ENCODE data around the gene TTLL11. TPM values are rescaled to one million over a fixed set of nuclear protein-coding genes. Genes with fewer than 3 reads are reported as not detected.

TTLL11 gene
- total and polyA plus RNA-seq, 4 donors = 1.4 to 4.5 (median 3.6) TPM

DNA sequence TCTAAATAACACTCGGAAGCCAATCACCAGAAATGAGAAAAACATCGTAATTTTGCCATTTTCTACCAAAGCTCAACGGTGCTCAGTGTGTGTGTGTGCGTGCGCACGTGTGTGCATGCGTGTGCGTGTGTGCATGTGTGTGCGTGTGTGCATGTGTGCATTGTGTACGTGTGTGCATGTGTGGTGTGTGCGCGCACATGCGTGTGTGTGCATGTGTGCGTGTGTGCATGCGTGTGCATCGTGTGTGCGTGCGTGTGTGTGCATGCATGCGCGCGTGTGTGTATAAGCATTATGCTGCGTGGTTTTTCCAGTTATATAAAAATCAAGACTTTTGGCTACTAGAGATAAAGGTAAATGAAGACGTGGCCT is 276.7 kb downstream of the TTLL11 start:
- TF ChIP-seq FOXA2 (IDR thresholded peaks at IDR 0.05) (no peak), RXRA (IDR thresholded peaks at IDR 0.05) (no peak), YY1 (IDR thresholded peaks at IDR 0.05) (no peak), TAF1 (conservative IDR thresholded peaks at IDR 0.05) (no peak), NR2F2 (IDR thresholded peaks at IDR 0.05) (no peak), GABPA (IDR thresholded peaks at IDR 0.05 in 1 of 2, conservative IDR thresholded peaks at IDR 0.05 in 1 of 2) (no peak), HNF4G (IDR thresholded peaks at IDR 0.05) (no peak), EGR1 (IDR thresholded peaks at IDR 0.05; ENCODE audit: low read depth in 2 of 2) (no peak), HNF4A (conservative IDR thresholded peaks at IDR 0.05) (no peak), JUND (IDR thresholded peaks at IDR 0.05) (no peak), ZBTB33 (IDR thresholded peaks at IDR 0.05) (no peak), RAD21 (IDR thresholded peaks at IDR 0.05) (no peak), FOXA1 (IDR thresholded peaks at IDR 0.05) (no peak), SP1 (IDR thresholded peaks at IDR 0.05) (no peak)
- TF ChIP-seq, protein P1, sequence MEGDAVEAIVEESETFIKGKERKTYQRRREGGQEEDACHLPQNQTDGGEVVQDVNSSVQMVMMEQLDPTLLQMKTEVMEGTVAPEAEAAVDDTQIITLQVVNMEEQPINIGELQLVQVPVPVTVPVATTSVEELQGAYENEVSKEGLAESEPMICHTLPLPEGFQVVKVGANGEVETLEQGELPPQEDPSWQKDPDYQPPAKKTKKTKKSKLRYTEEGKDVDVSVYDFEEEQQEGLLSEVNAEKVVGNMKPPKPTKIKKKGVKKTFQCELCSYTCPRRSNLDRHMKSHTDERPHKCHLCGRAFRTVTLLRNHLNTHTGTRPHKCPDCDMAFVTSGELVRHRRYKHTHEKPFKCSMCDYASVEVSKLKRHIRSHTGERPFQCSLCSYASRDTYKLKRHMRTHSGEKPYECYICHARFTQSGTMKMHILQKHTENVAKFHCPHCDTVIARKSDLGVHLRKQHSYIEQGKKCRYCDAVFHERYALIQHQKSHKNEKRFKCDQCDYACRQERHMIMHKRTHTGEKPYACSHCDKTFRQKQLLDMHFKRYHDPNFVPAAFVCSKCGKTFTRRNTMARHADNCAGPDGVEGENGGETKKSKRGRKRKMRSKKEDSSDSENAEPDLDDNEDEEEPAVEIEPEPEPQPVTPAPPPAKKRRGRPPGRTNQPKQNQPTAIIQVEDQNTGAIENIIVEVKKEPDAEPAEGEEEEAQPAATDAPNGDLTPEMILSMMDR (IDR thresholded peaks at IDR 0.05; ENCODE audit: low read depth, low read length, missing input control) = no peak
- TF ChIP-seq, protein P2, sequence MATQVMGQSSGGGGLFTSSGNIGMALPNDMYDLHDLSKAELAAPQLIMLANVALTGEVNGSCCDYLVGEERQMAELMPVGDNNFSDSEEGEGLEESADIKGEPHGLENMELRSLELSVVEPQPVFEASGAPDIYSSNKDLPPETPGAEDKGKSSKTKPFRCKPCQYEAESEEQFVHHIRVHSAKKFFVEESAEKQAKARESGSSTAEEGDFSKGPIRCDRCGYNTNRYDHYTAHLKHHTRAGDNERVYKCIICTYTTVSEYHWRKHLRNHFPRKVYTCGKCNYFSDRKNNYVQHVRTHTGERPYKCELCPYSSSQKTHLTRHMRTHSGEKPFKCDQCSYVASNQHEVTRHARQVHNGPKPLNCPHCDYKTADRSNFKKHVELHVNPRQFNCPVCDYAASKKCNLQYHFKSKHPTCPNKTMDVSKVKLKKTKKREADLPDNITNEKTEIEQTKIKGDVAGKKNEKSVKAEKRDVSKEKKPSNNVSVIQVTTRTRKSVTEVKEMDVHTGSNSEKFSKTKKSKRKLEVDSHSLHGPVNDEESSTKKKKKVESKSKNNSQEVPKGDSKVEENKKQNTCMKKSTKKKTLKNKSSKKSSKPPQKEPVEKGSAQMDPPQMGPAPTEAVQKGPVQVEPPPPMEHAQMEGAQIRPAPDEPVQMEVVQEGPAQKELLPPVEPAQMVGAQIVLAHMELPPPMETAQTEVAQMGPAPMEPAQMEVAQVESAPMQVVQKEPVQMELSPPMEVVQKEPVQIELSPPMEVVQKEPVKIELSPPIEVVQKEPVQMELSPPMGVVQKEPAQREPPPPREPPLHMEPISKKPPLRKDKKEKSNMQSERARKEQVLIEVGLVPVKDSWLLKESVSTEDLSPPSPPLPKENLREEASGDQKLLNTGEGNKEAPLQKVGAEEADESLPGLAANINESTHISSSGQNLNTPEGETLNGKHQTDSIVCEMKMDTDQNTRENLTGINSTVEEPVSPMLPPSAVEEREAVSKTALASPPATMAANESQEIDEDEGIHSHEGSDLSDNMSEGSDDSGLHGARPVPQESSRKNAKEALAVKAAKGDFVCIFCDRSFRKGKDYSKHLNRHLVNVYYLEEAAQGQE (IDR thresholded peaks at IDR 0.05) = no peak
- TF ChIP-seq, protein P3, sequence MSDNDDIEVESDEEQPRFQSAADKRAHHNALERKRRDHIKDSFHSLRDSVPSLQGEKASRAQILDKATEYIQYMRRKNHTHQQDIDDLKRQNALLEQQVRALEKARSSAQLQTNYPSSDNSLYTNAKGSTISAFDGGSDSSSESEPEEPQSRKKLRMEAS (IDR thresholded peaks at IDR 0.05) = no peak
- TF ChIP-seq, protein P4, sequence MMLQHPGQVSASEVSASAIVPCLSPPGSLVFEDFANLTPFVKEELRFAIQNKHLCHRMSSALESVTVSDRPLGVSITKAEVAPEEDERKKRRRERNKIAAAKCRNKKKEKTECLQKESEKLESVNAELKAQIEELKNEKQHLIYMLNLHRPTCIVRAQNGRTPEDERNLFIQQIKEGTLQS (IDR thresholded peaks at IDR 0.05) = no peak
- Histone ChIP-seq H3K9me3 (ENCODE audit: control insufficient read depth in 4 of 4, low read length in 3 of 4) (no peaks in the 10 kb centered on the region), H3K27me3 (ENCODE audit: control insufficient read depth in 4 of 4, insufficient read depth in 4 of 4, low read length in 3 of 4) (no peaks in the 10 kb centered on the region), H3K4me1 (ENCODE audit: control insufficient read depth in 4 of 4, insufficient read depth in 4 of 4, low read length in 3 of 4) (peaks cover 0 to 5% (median 3%) of the 10 kb centered on the region in 4 donors), H3K4me3 (ENCODE audit: low read depth in 1 of 3, low read length in 3 of 3) (no peak overlapping the region), H3K36me3 (ENCODE audit: control insufficient read depth in 4 of 4, insufficient read depth in 3 of 4, low read depth in 1 of 4, low read length in 3 of 4) (no peaks in the 10 kb centered on the region), H3K9ac (ENCODE audit: low read depth in 1 of 2, low read length in 2 of 2) (no peak overlapping the region), H3K27ac (ENCODE audit: low read depth in 1 of 2, low read length in 2 of 2) (no peak overlapping the region)
- 91% methylated on average over 23 of the region's 23 CpGs for WGBS
- no peak for DNase-seq (ENCODE audit: low spot score)
